Measurements from ENCODE around the gene WEE2. TPM values are rescaled to one million over a fixed set of nuclear protein-coding genes. Genes with fewer than 3 reads are reported as not detected.
"Not testable (repeated sequence)": the region's sequence is repeated elsewhere in the genome, so short reads cannot be mapped to it uniquely, and the experiment has no call there.

WEE2 gene
- total and polyA plus RNA-seq, 5 experiments from 2014 or later = not detected

DNA sequence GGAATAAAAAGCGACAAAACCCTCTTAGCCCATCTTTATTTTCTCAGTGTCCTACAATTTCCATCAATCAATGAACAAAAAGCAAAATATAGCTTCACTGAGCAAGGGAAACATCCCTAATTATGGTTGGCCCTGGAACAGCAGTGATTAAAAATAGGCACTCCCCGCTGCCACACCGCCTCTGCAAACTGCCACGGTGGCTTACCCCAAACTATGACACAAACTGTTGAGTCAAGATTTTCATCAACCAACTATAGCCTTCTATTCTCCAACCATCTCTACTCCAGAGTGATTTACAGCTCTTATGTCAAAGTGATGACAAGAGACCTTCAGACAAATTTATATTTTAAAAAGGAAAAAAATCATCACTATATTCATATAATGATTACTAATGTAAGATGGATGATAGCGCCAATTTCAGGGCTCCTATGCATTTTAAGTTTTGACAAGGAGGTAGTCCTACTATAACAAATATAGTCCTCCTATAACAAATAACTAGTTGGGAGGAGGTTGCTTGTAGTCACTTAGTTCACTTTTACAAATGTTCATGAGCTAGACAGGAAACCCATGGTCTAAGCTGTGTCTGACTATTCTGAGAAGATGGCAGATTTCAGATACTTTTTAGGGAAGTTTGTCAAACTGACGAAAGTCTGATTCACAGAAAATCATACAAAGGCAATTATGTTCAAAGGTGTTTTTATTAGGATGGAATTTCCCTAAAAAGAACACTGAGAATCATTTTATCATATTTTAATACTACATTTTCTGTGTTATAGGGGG lies 32.5 kb upstream of the WEE2 start:
- POLR2A ChIA-PET = no interaction called here
- Mint-ChIP-seq H3K36me3 (peaks cover 0 to 55% (median 13%) of the 10 kb centered on the region in 3 donors), H3K4me1 (peaks cover 0 to 4% (median 3%) of the 10 kb centered on the region in 4 donors), H3K4me3 (no peak overlapping the region), H3K9me3 (no peaks in the 10 kb centered on the region), H3K27ac (peak overlapping the region in 3 of 10 donors; percentile 15 to 60 (median 51)), H3K27me3 (no peaks in the 10 kb centered on the region)
- no peak for ATAC-seq
- no peak for DNase-seq

- Mint-ChIP-seq H3K9me3 (no peaks in the 10 kb centered on the region), H3K27ac (peak overlapping the region in 1 of 10 donors; percentile 55), H3K36me3 (peaks cover 0 to 59% (median 19%) of the 10 kb centered on the region in 3 donors), H3K4me1 (peaks cover 0 to 5% (median 3%) of the 10 kb centered on the region in 4 donors), H3K4me3 (no peak overlapping the region), H3K27me3 (no peaks in the 10 kb centered on the region)
- POLR2A ChIA-PET = no interaction called here
- ATAC-seq = no peak
- no peak for DNase-seq
Measured at GRCh38 chr7:141676618-141677017, 31.5 kb upstream of the WEE2 start.

- POLR2A ChIA-PET = no interaction called here
- Mint-ChIP-seq H3K27ac (peak overlapping the region in 2 of 10 donors; percentile 5 to 11), H3K36me3 (peaks cover 0 to 66% (median 15%) of the 10 kb centered on the region in 3 donors)
Measured at GRCh38 chr7:141679014-141679413, 29.1 kb upstream of the WEE2 start.

GRCh38 chr7:141685285-141686023 lies 22.7 kb upstream of the WEE2 start:
- H3K27ac Mint-ChIP-seq = peak overlapping the region in 1 of 10 donors; percentile 68
- DNase-seq = no peak

More at GRCh38 chr7:141679014-141679413, 29.1 kb upstream of the WEE2 start:
- DNase-seq (no peak), ATAC-seq (no peak)
- Mint-ChIP-seq H3K9me3 (no peaks in the 10 kb centered on the region), H3K4me3 (no peak overlapping the region), H3K27me3 (no peaks in the 10 kb centered on the region), H3K4me1 (peaks cover 0 to 5% (median 3%) of the 10 kb centered on the region in 4 donors)

GRCh38 chr7:141686074-141686473 lies 22.1 kb upstream of the WEE2 start:
- POLR2A ChIA-PET = no interaction called here
- no peaks in the 10 kb centered on the region for H3K27me3 Mint-ChIP-seq
- peak overlapping the region in 5 of 10 donors; percentile 2 to 68 (median 36) for H3K27ac Mint-ChIP-seq
- DNase-seq = no peak
- H3K4me3 Mint-ChIP-seq = no peak overlapping the region
- ATAC-seq = no peak
- H3K4me1 Mint-ChIP-seq = peaks cover 6 to 38% (median 21%) of the 10 kb centered on the region in 4 donors
- no peaks in the 10 kb centered on the region for H3K9me3 Mint-ChIP-seq
- peaks cover 5 to 52% (median 22%) of the 10 kb centered on the region in 3 donors for H3K36me3 Mint-ChIP-seq

More at GRCh38 chr7:141685285-141686023, 22.7 kb upstream of the WEE2 start:
- H3K36me3 Mint-ChIP-seq = peaks cover 5 to 58% (median 23%) of the 10 kb centered on the region in 3 donors
- POLR2A ChIA-PET = interaction anchor here (1.1 kb wide), 1 partner anchor 15 kb away, joined by 3 read pairs; no protein-coding TSS in a partner anchor
- no peak overlapping the region for H3K4me3 Mint-ChIP-seq
- peaks cover 7 to 36% (median 22%) of the 10 kb centered on the region in 4 donors for H3K4me1 Mint-ChIP-seq
- H3K9me3 Mint-ChIP-seq = no peaks in the 10 kb centered on the region
- no peaks in the 10 kb centered on the region for H3K27me3 Mint-ChIP-seq
- ATAC-seq = no peak

DNA sequence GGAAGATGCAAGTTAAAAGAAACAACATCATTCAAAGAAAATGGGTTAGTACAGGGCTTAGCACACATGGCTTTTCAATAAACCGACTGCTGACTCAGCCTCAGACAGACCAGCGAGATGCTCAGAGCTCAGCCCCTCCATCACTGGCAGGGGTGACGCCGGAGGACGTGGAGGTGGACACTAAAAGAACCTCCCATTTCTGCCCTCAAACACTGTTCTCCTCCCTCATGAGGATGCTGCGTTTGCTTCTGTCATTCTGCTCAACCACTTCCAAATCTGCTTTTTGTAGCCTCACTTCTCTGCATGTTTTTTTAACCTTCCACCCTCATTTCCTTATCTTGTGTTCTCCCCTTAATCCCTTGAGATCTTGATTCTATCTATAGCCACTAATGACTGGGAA lies 21.5 kb upstream of the WEE2 start:
- Mint-ChIP-seq H3K27ac (peak overlapping the region in 4 of 10 donors; percentile 6 to 47 (median 34)), H3K27me3 (no peaks in the 10 kb centered on the region), H3K4me1 (peaks cover 6 to 40% (median 24%) of the 10 kb centered on the region in 4 donors), H3K36me3 (peaks cover 5 to 46% (median 17%) of the 10 kb centered on the region in 3 donors), H3K9me3 (no peaks in the 10 kb centered on the region), H3K4me3 (no peak overlapping the region)
- DNase-seq (no peak), ATAC-seq (no peak)
- POLR2A ChIA-PET = no interaction called here

- DNase-seq (no peak), ATAC-seq (no peak)
- H3K4me1 Mint-ChIP-seq = peaks cover 15 to 47% (median 30%) of the 10 kb centered on the region in 4 donors
- peaks cover 5 to 35% (median 14%) of the 10 kb centered on the region in 3 donors for H3K36me3 Mint-ChIP-seq
- H3K9me3 Mint-ChIP-seq = no peaks in the 10 kb centered on the region
- no peak overlapping the region for H3K4me3 Mint-ChIP-seq
- POLR2A ChIA-PET = interaction anchor here (1.0 kb wide), 1 partner anchor 13 kb away, joined by 3 read pairs; no protein-coding TSS in a partner anchor
- no peak overlapping the region for H3K27ac Mint-ChIP-seq
- no peaks in the 10 kb centered on the region for H3K27me3 Mint-ChIP-seq
Measured at GRCh38 chr7:141688043-141688442, 20.1 kb upstream of the WEE2 start.

DNA sequence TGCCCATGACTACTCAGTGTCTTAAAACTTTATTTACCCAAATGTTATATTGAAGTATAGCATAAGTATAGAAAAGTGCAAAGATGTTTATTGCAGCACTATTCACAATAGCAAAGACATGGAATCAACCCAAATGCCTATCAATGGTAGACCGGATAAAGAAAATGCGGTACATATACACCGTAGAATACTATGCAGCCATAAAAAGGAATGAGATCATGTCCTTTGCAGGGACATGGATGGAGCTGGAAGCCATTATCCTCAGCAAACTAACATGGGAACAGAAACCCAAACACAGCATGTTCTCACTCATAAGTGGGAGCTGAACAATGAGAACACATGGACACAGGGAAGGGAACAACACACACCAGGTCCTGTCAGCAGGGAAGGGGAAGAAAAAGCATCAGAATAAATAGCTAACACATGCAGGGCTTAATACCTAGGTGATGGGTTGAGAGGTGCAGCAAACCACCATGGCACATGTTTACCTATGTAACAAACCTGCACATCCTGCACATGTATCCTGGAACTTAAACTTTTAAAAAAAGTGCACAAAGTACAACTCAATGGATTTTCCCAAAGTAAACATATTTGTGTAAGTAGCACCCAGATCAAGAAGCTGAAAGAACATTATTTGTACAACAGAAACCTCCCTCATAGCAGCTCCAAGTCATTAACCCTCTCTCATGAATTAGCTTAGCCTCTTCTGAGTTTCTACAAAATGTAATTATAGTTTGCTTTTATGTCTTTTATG lies 18.9 kb upstream of the WEE2 start:
- peaks cover 19 to 54% (median 38%) of the 10 kb centered on the region in 4 donors for H3K4me1 Mint-ChIP-seq

GRCh38 chr7:141691540-141691939 lies 16.6 kb upstream of the WEE2 start:
- Mint-ChIP-seq H3K36me3 (peaks cover 0 to 26% (median 3%) of the 10 kb centered on the region in 3 donors), H3K27ac (no peak overlapping the region), H3K4me1 (peaks cover 31 to 75% (median 55%) of the 10 kb centered on the region in 4 donors), H3K4me3 (no peak overlapping the region), H3K27me3 (no peaks in the 10 kb centered on the region), H3K9me3 (no peaks in the 10 kb centered on the region)
- DNase-seq = no peak
- POLR2A ChIA-PET = interaction anchor here (1.7 kb wide), 1 partner anchor 10 kb away, joined by 6 read pairs; the partner anchor contains the start of gene DENND11
- no peak for ATAC-seq

More for the DNA sequence above, 18.9 kb upstream of the WEE2 start:
- H3K4me3 Mint-ChIP-seq, H3K27me3 Mint-ChIP-seq, DNase-seq, POLR2A ChIA-PET, H3K9me3 Mint-ChIP-seq, ATAC-seq: not testable (repeated sequence)
- Mint-ChIP-seq H3K36me3 (peaks cover 5 to 28% (median 14%) of the 10 kb centered on the region in 3 donors), H3K27ac (peak overlapping the region in 3 of 10 donors; percentile 36 to 55 (median 45))

- POLR2A ChIA-PET = interaction anchor here (1.7 kb wide), 1 partner anchor 9 kb away, joined by 6 read pairs; the partner anchor contains the start of gene DENND11
- DNase-seq (no peak), ATAC-seq (no peak)
- no peaks in the 10 kb centered on the region for H3K9me3 Mint-ChIP-seq
- no peaks in the 10 kb centered on the region for H3K27me3 Mint-ChIP-seq
- peaks cover 0 to 28% (median 3%) of the 10 kb centered on the region in 3 donors for H3K36me3 Mint-ChIP-seq
- H3K27ac Mint-ChIP-seq = no peak overlapping the region
- peaks cover 33 to 76% (median 57%) of the 10 kb centered on the region in 4 donors for H3K4me1 Mint-ChIP-seq
- no peak overlapping the region for H3K4me3 Mint-ChIP-seq
Measured at GRCh38 chr7:141691961-141692360, 16.2 kb upstream of the WEE2 start.

- Mint-ChIP-seq H3K9me3 (no peaks in the 10 kb centered on the region), H3K27ac (no peak overlapping the region), H3K36me3 (peaks cover 0 to 32% (median 3%) of the 10 kb centered on the region in 3 donors), H3K4me1 (peaks cover 40 to 82% (median 65%) of the 10 kb centered on the region in 4 donors), H3K4me3 (no peak overlapping the region), H3K27me3 (no peaks in the 10 kb centered on the region)
- ATAC-seq (no peak), DNase-seq (no peak)
- POLR2A ChIA-PET = no interaction called here
Measured at GRCh38 chr7:141693082-141693481, 15.1 kb upstream of the WEE2 start.

DNA sequence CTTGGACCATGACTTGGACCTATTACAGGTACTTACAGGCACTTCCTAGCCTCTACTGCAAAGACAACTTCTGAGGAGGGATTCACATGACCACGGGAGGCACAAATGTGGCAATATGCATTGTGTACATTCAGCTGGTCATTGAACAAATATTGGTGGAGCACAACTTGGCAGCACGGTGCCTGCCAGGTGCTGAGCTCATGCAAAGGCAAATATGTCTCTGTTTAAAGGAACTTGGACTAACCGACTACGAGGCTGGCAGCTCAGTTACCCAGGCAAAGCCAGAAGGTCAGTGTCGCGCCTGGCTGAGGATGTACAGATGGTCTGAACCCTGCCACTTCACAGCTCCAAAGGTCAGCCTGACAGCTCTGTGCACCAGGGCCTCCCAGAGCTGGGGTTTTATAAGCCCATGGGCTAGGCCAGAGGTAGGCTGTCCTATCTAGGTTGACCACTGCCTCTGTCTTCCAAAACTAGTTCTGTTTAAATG lies 12.3 kb upstream of the WEE2 start:
- Mint-ChIP-seq H3K36me3 (peaks cover 0 to 34% (median 0%) of the 10 kb centered on the region in 3 donors), H3K27me3 (no peaks in the 10 kb centered on the region), H3K9me3 (no peaks in the 10 kb centered on the region), H3K27ac (peak overlapping the region in 1 of 10 donors; percentile 22), H3K4me3 (no peak overlapping the region), H3K4me1 (peaks cover 57 to 84% (median 79%) of the 10 kb centered on the region in 4 donors)
- DNase-seq (no peak), ATAC-seq (no peak)
- POLR2A ChIA-PET = no interaction called here
